ENCODE results near the gene DTWD1.
"Not testable (repeated sequence)": the region's sequence is repeated elsewhere in the genome, so short reads cannot be mapped to it uniquely, and the experiment has no call there.

Gene DTWD1

DNA sequence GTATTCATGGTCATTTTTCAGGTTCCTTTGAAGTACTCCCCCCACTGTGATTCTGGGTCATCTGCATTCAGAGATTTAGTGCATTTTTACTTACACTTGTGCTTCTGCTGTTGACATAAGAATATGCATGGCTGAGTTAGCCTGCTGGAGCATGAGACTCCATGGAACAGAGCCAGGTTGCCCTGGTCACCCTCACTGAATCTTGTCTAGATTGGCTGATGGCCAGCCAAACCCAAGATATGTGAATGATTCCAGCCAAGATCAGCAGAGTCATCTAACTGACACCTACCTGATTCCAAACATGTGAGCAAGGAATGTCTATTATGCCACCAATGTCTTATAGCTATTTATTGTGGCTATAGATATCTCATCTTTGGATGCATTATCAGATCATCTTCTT, 25.1 kb downstream of the DTWD1 start:
- peak; percentile 21 for DNase-seq (ENCODE audit: extremely low read depth, low read depth)
- H3K4me3 ChIP-seq (replicated peaks; ENCODE audit: low read depth, low read length), result no peak overlapping the region
- TF ChIP-seq, protein P1, sequence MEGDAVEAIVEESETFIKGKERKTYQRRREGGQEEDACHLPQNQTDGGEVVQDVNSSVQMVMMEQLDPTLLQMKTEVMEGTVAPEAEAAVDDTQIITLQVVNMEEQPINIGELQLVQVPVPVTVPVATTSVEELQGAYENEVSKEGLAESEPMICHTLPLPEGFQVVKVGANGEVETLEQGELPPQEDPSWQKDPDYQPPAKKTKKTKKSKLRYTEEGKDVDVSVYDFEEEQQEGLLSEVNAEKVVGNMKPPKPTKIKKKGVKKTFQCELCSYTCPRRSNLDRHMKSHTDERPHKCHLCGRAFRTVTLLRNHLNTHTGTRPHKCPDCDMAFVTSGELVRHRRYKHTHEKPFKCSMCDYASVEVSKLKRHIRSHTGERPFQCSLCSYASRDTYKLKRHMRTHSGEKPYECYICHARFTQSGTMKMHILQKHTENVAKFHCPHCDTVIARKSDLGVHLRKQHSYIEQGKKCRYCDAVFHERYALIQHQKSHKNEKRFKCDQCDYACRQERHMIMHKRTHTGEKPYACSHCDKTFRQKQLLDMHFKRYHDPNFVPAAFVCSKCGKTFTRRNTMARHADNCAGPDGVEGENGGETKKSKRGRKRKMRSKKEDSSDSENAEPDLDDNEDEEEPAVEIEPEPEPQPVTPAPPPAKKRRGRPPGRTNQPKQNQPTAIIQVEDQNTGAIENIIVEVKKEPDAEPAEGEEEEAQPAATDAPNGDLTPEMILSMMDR (IDR thresholded peaks at IDR 0.05; ENCODE audit: low read depth, low read length, missing control alignments), result no peak

DNA sequence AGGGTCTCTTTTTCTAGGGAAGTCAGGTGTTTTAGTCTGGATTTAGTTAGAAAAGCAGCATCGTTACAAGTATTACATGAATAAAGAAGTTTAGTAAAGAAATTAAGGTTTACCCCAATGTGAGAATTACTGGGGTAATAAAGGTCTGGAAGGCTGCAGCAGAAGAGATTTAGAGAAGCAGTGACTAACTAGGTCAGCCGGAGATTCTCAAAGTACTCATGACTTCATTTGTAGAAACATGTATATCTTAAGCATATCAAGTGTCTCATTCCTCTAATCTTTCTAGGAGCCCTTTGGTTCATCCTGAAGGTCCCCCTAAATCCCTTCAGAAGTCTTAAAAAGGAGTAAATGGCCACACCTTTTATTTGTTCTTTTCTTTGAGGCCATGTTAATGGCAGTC, 26.0 kb downstream of the DTWD1 start:
- H3K4me3 ChIP-seq (replicated peaks; ENCODE audit: low read depth, low read length), result no peak overlapping the region
- no peak for DNase-seq (ENCODE audit: extremely low read depth, low read depth)
- TF ChIP-seq, protein P1 (IDR thresholded peaks at IDR 0.05; ENCODE audit: low read depth, low read length, missing control alignments), result no peak

DNA sequence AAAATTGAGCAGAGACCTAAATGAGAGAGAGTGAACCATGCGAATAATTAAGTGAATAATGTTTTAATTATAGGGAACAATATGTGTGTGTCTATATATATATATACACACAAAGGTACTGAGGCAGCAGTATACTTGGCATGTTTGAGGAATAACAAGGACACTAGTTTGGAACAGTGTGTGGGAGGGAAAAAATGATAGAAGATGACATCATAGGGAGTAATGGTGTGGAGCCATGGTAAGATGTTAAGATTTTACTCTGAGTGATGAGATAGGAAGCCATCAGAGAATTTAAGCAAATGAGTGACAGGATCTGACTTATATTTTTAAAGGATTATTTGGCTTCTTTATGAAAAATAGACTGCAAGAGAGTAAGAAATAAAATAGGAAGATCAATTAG, 29.1 kb downstream of the DTWD1 start:
- no peak for DNase-seq (ENCODE audit: extremely low read depth, low read depth)
- no peak overlapping the region for H3K4me3 ChIP-seq (replicated peaks; ENCODE audit: low read depth, low read length)
- TF ChIP-seq, protein P1 (IDR thresholded peaks at IDR 0.05; ENCODE audit: low read depth, low read length, missing control alignments), result no peak

DNA sequence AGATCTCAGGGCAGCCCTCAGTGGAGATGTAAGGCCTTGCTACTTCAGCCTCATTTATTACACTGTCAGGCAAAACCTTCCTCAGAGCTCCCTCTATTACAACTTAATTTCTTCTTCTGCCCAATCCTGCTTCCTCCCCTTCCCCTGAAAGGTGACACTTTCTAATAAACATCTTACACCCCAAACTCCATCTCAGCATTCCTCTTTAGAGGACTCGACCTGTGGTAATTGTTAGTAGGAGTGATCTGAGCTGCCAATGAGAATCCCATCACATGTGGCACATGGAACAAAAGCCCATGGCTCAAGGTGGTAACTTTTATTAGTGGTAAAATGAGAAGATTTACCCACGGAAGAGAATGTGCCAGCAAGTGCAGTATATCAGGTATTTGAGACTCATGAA, 29.8 kb downstream of the DTWD1 start:
- TF ChIP-seq, protein P1 (IDR thresholded peaks at IDR 0.05; ENCODE audit: low read depth, low read length, missing control alignments), result no peak
- H3K4me3 ChIP-seq (replicated peaks; ENCODE audit: low read depth, low read length), result no peak overlapping the region
- no peak for DNase-seq (ENCODE audit: extremely low read depth, low read depth)

DNA sequence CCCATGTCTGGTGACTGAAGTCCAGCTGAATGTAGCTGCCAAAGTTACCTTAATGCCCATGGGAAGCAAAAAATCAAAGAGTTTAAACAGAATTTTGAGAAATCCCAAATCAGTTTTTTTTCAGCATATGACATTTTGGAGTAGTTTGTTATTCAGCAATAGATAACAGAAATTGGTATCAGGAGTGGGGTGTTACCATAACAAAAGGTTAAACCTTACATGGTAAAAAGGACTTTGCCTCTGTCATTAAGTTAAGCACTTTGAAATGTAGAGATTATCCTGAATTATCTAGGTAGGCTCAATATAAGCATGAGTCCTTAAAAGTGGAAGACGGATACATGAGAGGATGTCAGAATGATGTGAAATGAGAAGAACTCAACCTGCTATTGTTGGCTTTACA, 32.1 kb downstream of the DTWD1 start:
- DNase-seq (ENCODE audit: extremely low read depth, low read depth), result no peak
- TF ChIP-seq, protein P1 (IDR thresholded peaks at IDR 0.05; ENCODE audit: low read depth, low read length, missing control alignments), result no peak

DNA sequence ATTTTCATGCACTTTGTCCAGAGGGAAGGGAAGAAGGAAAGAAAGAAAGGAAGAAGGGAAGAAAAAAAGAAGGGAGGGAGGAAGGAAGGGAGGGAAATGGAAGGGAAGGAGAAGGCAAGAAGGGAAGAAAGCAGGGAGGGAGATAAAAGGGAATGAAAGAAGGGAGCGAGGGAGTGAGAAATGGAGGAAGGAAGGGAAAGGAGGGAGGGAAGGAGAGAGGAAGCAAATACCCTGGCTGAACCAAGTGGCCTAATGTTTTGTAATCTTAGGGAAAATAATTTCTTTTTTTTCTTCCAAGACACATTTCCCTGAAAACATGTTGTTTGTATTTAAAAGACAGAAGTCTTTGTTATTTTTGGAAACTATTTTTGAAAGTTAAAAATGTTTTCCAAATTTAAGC, 35.9 kb downstream of the DTWD1 start:
- no peak for DNase-seq (ENCODE audit: extremely low read depth, low read depth)
- TF ChIP-seq, protein P1 (IDR thresholded peaks at IDR 0.05; ENCODE audit: low read depth, low read length, missing control alignments), result no peak
- H3K4me3 ChIP-seq (replicated peaks; ENCODE audit: low read depth, low read length), result no peak overlapping the region

More for the DNA sequence above, 32.1 kb downstream of the DTWD1 start:
- H3K4me3 ChIP-seq (replicated peaks; ENCODE audit: low read depth, low read length), result no peak overlapping the region

DNA sequence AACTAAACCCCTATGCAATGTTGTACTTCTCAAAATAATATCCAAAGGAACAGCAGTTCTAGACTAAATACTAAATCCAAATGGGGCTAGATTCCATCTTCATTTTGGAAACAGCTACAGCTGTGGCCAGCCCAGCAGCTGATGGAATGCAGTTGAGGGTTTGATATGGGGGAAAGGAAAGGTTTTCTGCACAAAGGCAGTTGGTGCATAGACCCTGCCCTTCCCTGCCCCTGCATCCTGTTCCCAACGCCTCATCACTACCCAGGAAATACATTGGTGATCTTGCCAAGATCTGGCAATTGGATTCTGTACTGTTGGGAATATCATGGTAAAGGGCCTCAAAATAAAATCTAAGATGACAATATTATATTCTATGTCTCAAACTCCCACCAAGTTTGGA, 43.9 kb downstream of the DTWD1 start:
- no peak overlapping the region for H3K4me3 ChIP-seq (replicated peaks; ENCODE audit: low read depth, low read length)
- TF ChIP-seq, protein P1 (IDR thresholded peaks at IDR 0.05; ENCODE audit: low read depth, low read length, missing control alignments), result no peak
- DNase-seq (ENCODE audit: extremely low read depth, low read depth), result no peak

DNA sequence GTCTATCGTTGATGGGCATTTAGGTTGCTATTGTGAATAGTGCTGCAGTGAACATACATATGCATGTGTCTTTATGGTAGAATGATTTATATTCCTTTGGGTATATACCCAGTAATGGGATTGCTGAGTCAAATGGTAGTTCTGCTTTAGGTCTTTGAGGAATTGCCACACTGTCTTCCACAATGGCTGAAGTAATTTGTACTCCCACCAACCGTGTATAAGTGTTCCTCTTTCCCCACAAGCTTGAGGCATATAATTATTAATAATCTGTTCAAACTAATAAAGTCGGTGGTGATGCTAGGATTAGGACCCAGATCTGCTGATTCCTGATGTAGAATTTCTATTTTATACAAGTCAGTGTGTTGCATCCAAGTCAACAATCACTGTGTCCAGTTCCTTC, 45.6 kb downstream of the DTWD1 start:
- DNase-seq (ENCODE audit: extremely low read depth, low read depth); H3K4me3 ChIP-seq (replicated peaks; ENCODE audit: low read depth, low read length): not testable (repeated sequence)
